IMR-90 (cell line): ENCODE measurements around the gene CSNK2A1. TPM values are rescaled to one million over a fixed set of nuclear protein-coding genes. Genes with fewer than 3 reads are reported as not detected.

Experiments used
- ATAC-seq: fragments of 200-7000 bp; cut with Tn5 transposase; 2 replicates; pipeline ENCODE4 v1.9.1; 2020; ENCODE audit warnings: low read depth, mild to moderate bottlenecking, moderate library complexity
- BruUV-seq: library from RNA; stranded (reverse); fragments of 400-500 nt; replicated peaks from 2 replicates; lab custom pipeline; 2021; lab: Mats Ljungman, UMichigan
- CTCF ChIA-PET: fragments of 300-600 bp; formaldehyde crosslinking; extraction: SDS; loops from one replicate; lab custom pipeline; 2021; ENCODE audit warnings: antibody characterized with exemption; lab: Yijun Ruan, JAX
- POLR2A ChIA-PET: fragments of 300-600 bp; sonication (Branson Sonifier 250); formaldehyde crosslinking; loops from one replicate; lab custom pipeline; 2022; ENCODE audit warnings: antibody characterized with exemption; ENCODE audit not compliant: unreplicated experiment; lab: Charles Lee
- DNase-seq: peaks from one replicate; pipeline ENCODE4 v3.0.0; 2013
- H2AFZ ChIP-seq: replicated peaks from 2 replicates; pipeline ENCODE3; 2013; ENCODE audit warnings: low read length, mild to moderate bottlenecking; ENCODE audit not compliant: poor library complexity
- H2AK5ac ChIP-seq: 2 replicates; pipeline ENCODE4 v1.6.1; 2013; ENCODE audit warnings: low read depth, low read length, inconsistent platforms
- H2AK9ac ChIP-seq: replicated peaks from 2 replicates; pipeline ENCODE3; 2013; ENCODE audit warnings: mild to moderate bottlenecking, low read depth, low read length, moderate library complexity; ENCODE audit not compliant: poor library complexity
- H2BK120ac ChIP-seq: 2 replicates; pipeline ENCODE4 v1.6.1; 2013; ENCODE audit warnings: low read depth, low read length, inconsistent platforms
- H2BK15ac ChIP-seq: 3 replicates; pipeline ENCODE4 v1.6.1; 2013; ENCODE audit warnings: low read depth, low read length, inconsistent platforms
- H2BK20ac ChIP-seq: 2 replicates; pipeline ENCODE4 v1.6.1; 2013; ENCODE audit warnings: low read depth, mild to moderate bottlenecking, inconsistent platforms, low read length, moderate library complexity
- H2BK5ac ChIP-seq: 2 replicates; pipeline ENCODE4 v1.6.1; 2013; ENCODE audit warnings: mild to moderate bottlenecking, low read depth, low read length, inconsistent platforms; ENCODE audit not compliant: poor library complexity, severe bottlenecking
- H3K14ac ChIP-seq: replicated peaks from 2 replicates; pipeline ENCODE4 v1.6.1; 2013; ENCODE audit warnings: low read depth, low read length, inconsistent platforms
- H3K18ac ChIP-seq: 2 replicates; pipeline ENCODE4 v1.6.1; 2013; ENCODE audit warnings: low read depth, low read length, control low read depth
- H3K23ac ChIP-seq: 2 replicates; pipeline ENCODE4 v1.6.1; 2013; ENCODE audit warnings: low read depth, low read length, inconsistent platforms
- H3K27ac ChIP-seq: 2 replicates; pipeline ENCODE4 v1.5.1; 2013; ENCODE audit warnings: mild to moderate bottlenecking, control low read depth, low read length; ENCODE audit not compliant: insufficient read depth
- H3K27me3 ChIP-seq: 2 replicates; pipeline ENCODE4 v1.6.1; 2013; ENCODE audit warnings: low read length; ENCODE audit not compliant: control insufficient read depth, insufficient read depth
- H3K36me3 ChIP-seq: 2 replicates; pipeline ENCODE4 v1.6.1; 2013; ENCODE audit warnings: low read length, mixed read lengths; ENCODE audit not compliant: control insufficient read depth, insufficient read depth
- H3K4ac ChIP-seq: 2 replicates; pipeline ENCODE4 v1.6.1; 2013; ENCODE audit warnings: low read depth, low read length, inconsistent platforms
- H3K4me1 ChIP-seq: 2 replicates; pipeline ENCODE4 v1.6.1; 2013; ENCODE audit warnings: low read length, mixed read lengths; ENCODE audit not compliant: control insufficient read depth, insufficient read depth
- H3K4me2 ChIP-seq: 2 replicates; pipeline ENCODE4 v1.6.1; 2013; ENCODE audit warnings: low read depth, mild to moderate bottlenecking, control low read depth, low read length, moderate library complexity
- H3K4me3 ChIP-seq: 2 replicates; pipeline ENCODE4 v1.5.1; 2013; ENCODE audit warnings: low read depth, mild to moderate bottlenecking, control low read depth, low read length, moderate library complexity; ENCODE audit not compliant: insufficient read depth
- H3K56ac ChIP-seq: 2 replicates; pipeline ENCODE4 v1.6.1; 2013; ENCODE audit warnings: low read length, inconsistent platforms; ENCODE audit not compliant: insufficient read depth; ENCODE audit errors: extremely low read depth
- H3K79me1 ChIP-seq, 2 experiments: 2 replicates each; pipeline ENCODE4 v1.6.1; 2013; ENCODE audit warnings: low read length in 2 of 2, inconsistent platforms in 1 of 2, low read depth in 1 of 2
- H3K9ac ChIP-seq: 2 replicates; pipeline ENCODE4 v1.6.1; 2013; ENCODE audit warnings: low read depth, low read length, control low read depth
- H3K9me1 ChIP-seq: 2 replicates; pipeline ENCODE4 v1.6.1; 2013; ENCODE audit warnings: low read length, inconsistent platforms; ENCODE audit not compliant: insufficient read depth
- H3K9me3 ChIP-seq: 2 replicates; pipeline ENCODE4 v1.6.1; 2013; ENCODE audit warnings: low read length; ENCODE audit not compliant: control insufficient read depth, insufficient read depth
- H4K20me1 ChIP-seq: 2 replicates; pipeline ENCODE4 v1.6.1; 2013; ENCODE audit warnings: low read length, inconsistent platforms; ENCODE audit not compliant: insufficient read depth
- H4K5ac ChIP-seq: 2 replicates; pipeline ENCODE4 v1.6.1; 2013; ENCODE audit warnings: mild to moderate bottlenecking, low read depth, low read length, control low read depth
- H4K8ac ChIP-seq, 2 experiments: 2 replicates each; pipeline ENCODE4 v1.6.1; 2013; ENCODE audit warnings: low read depth in 2 of 2, low read length in 2 of 2, control low read depth in 1 of 2, inconsistent platforms in 1 of 2
- H4K91ac ChIP-seq: 2 replicates; pipeline ENCODE4 v1.6.1; 2013; ENCODE audit warnings: low read depth, low read length, inconsistent platforms; ENCODE audit not compliant: insufficient read depth
- MAFK ChIP-seq: IDR thresholded peaks from 2 replicates; pipeline ENCODE4 v1.6.1; 2012; ENCODE audit warnings: low read depth, low read length, improper control_type of control experiment
- RAD21 ChIP-seq: IDR thresholded peaks from 2 replicates; pipeline ENCODE4 v1.6.1; 2012; ENCODE audit warnings: low read length, improper control_type of control experiment
- USF2 ChIP-seq: fragments of 150-350 bp; IDR thresholded peaks from 2 replicates; pipeline ENCODE4 v1.6.1; 2017; ENCODE audit warnings: mild to moderate bottlenecking, antibody characterized with exemption, low read length, low read depth
- WGBS, 2 experiments: methylation state at CpG; one replicate each; pipeline versions ENCODE4 v1.1.5 to v1.1.7; 2013; ENCODE audit warnings: missing lambda C conversion rate in 2 of 2; ENCODE audit not compliant: insufficient read length in 1 of 2; ENCODE audit errors: extremely low coverage in 2 of 2; 5-methylcytosine and 5-hydroxymethylcytosine counted together
- dilution Hi-C: fragments of 300-500 bp; cut with HindIII; formaldehyde crosslinking; loops from one replicate; pipeline ENCODE4 v1.14.3; 2018; ENCODE audit warnings: low sequenced_read_pairs; ENCODE audit not compliant: unreplicated experiment
- in situ Hi-C: fragments of 300-500 bp; cut with MboI; formaldehyde crosslinking; loops from 3 replicates; pipeline ENCODE4 v1.14.3; 2019; ENCODE audit warnings: low sequenced_read_pairs, inconsistent platforms, mixed read lengths
- intact Hi-C: fragments of 100-400 bp; cut with micrococcal nuclease; formaldehyde crosslinking; loops from 2 replicates; pipeline ENCODE4 v1.10.0; 2022
- polyA plus RNA-seq, 3 experiments: library from polyadenylated mRNA; depleted of rRNA; stranded (reverse); fragments of >200 nt; gene quantifications; 2 replicates each; pipeline ENCODE4 v1.2.3, GENCODE V29; 2012; ENCODE audit warnings: low replicate concordance in 1 of 3
- total RNA-seq: library from RNA; depleted of rRNA; stranded (reverse); fragments of >200 nt; gene quantifications from 2 replicates; pipeline ENCODE4 v1.2.3, GENCODE V29; 2012

Gene CSNK2A1
- total and polyA plus RNA-seq, 2 of the 4 experiments (the other 2 are of a cell fraction): 86.3 to 151 TPM

- dilution Hi-C loops: no loop called here
- no peaks in the 10 kb centered on the region for H3K27me3 ChIP-seq
- TF ChIP-seq MAFK (no peak), RAD21 (no peak), USF2 (no peak)
- H2BK120ac ChIP-seq: no peak overlapping the region
- no peaks in the 10 kb centered on the region for H3K4me1 ChIP-seq
- DNase-seq (no peak), ATAC-seq (peak; percentile 4; the same call in 1 of the 2 replicates)
- no peak overlapping the region for H3K4ac ChIP-seq
- BruUV-seq: no TSS peak
- H3K18ac ChIP-seq: no peak overlapping the region
- H3K4me2 ChIP-seq: no peak overlapping the region
- WGBS, 2 experiments: 94% methylated on average over 3 of the region's 12 CpGs; no CpG with 5 or more reads in 1 of the 2 experiments
- H2BK5ac ChIP-seq: no peak overlapping the region
- CTCF ChIA-PET: no interaction called here
- no peak overlapping the region for H3K27ac ChIP-seq
- H3K9me1 ChIP-seq: no peaks in the 10 kb centered on the region
- H3K23ac ChIP-seq: no peak overlapping the region
- peaks cover 20% of the 10 kb centered on the region for H4K20me1 ChIP-seq
- no peak overlapping the region for H2AFZ ChIP-seq
- H3K14ac ChIP-seq: no peak overlapping the region
- H3K36me3 ChIP-seq: peaks cover 71% of the 10 kb centered on the region
- no peak overlapping the region for H3K56ac ChIP-seq
- no peak overlapping the region for H4K5ac ChIP-seq
- POLR2A ChIA-PET: no interaction called here
- no peaks in the 10 kb centered on the region for H3K9me3 ChIP-seq
- no peak overlapping the region for H4K91ac ChIP-seq
- in situ Hi-C loops: loop anchor here (5.0 kb wide), 1 partner anchor 81 kb away; no protein-coding TSS in a partner anchor
- peaks cover 0 to 22% of the 10 kb centered on the region in 2 experiments; a peak in 2 of 4 replicates for H3K79me1 ChIP-seq
- H2AK9ac ChIP-seq: no peak overlapping the region
- H2BK15ac ChIP-seq: no peak overlapping the region
- no peak overlapping the region for H3K9ac ChIP-seq
- no peak overlapping the region for H2BK20ac ChIP-seq
- intact Hi-C loops: no loop called here
- H4K8ac ChIP-seq: no peak overlapping the region; a peak in 1 of 4 replicates
- no peak overlapping the region for H2AK5ac ChIP-seq
- H3K4me3 ChIP-seq: no peak overlapping the region
Observed at GRCh38 chr20:433300-433975, 110.2 kb downstream of the CSNK2A1 start.
